Measurements from ENCODE around the gene MED16. TPM values are rescaled to one million over a fixed set of nuclear protein-coding genes. Genes with fewer than 3 reads are reported as not detected.

MED16 gene
- total RNA-seq, 1 experiment from 2014 or later: 83.1 TPM

GRCh38 chr19:848386-848921, 44.5 kb downstream of the MED16 start:
- Histone ChIP-seq H4K91ac (ENCODE audit: insufficient read length, low read depth, low read length) (no peak overlapping the region), H3K79me1 (ENCODE audit: insufficient read depth, low read depth, low read length, poor library complexity, severe bottlenecking) (no peaks in the 10 kb centered on the region), H4K20me1 (ENCODE audit: control insufficient read depth, insufficient read depth, insufficient read length) (no peaks in the 10 kb centered on the region), H3K23ac (ENCODE audit: insufficient read length, low read depth, low read length) (no peak overlapping the region), H3T11ph (ENCODE audit: low read length) (no peak overlapping the region), H3K14ac (ENCODE audit: insufficient read depth, low read length) (no peak overlapping the region), H2BK12ac (ENCODE audit: insufficient read length, low read depth, low read length) (no peak overlapping the region), H3K4me2 (ENCODE audit: insufficient read depth, insufficient read length, low read length) (no peak overlapping the region), H3K9me3 (ENCODE audit: control insufficient read depth, low read depth, low read length) (no peaks in the 10 kb centered on the region), H3K27ac (ENCODE audit: insufficient read length, low read depth, low read length) (no peak overlapping the region), H3K23me2 (ENCODE audit: insufficient read length, low read depth, low read length, poor library complexity, severe bottlenecking) (no peaks in the 10 kb centered on the region), H2BK15ac (ENCODE audit: low read depth, low read length) (no peak overlapping the region), H4K8ac (replicated peaks; ENCODE audit: insufficient read length, low read depth, low read length) (no peak overlapping the region), H3K27me3 (ENCODE audit: insufficient read depth, low read length) (no peaks in the 10 kb centered on the region; the same call in 1 of the 2 replicates), H2BK20ac (ENCODE audit: low read depth, low read length, poor library complexity, severe bottlenecking) (no peak overlapping the region), H2AK5ac (ENCODE audit: insufficient read length, low read length) (no peak overlapping the region), H3K79me2 (ENCODE audit: insufficient read depth, low read length) (no peaks in the 10 kb centered on the region), H3K18ac (ENCODE audit: insufficient read length, low read depth, low read length) (no peak overlapping the region), H2BK5ac (ENCODE audit: insufficient read length, low read length) (no peak overlapping the region), H3K9ac (ENCODE audit: extremely low read depth, insufficient read length, low read length) (no peak overlapping the region), H4K5ac (ENCODE audit: insufficient read length, low read depth, low read length) (no peak overlapping the region), H3K56ac (ENCODE audit: insufficient read length, low read depth, low read length) (no peak overlapping the region), H2BK120ac (ENCODE audit: low read depth, low read length, poor library complexity, severe bottlenecking) (no peak overlapping the region), H3K4ac (ENCODE audit: low read depth, low read length) (no peak overlapping the region), H2AFZ (ENCODE audit: low read length) (no peak overlapping the region), H3K4me1 (ENCODE audit: insufficient read depth, low read length) (no peaks in the 10 kb centered on the region)
- Mint-ChIP-seq H3K4me3 (no peak overlapping the region), H3K36me3 (ENCODE audit: insufficient read depth in 1 of 3, low read depth in 3 of 3) (no peaks in the 10 kb centered on the region; a peak in 1 of 7 replicates), H3K27me3 (ENCODE audit: low read depth) (peaks cover 42% of the 10 kb centered on the region), H3K9me3 (no peaks in the 10 kb centered on the region; a peak in 1 of 5 replicates), H3K27ac (no peak overlapping the region), H3K4me1 (peaks cover 2 to 11% of the 10 kb centered on the region in 2 experiments; a peak in 2 of 4 replicates)
- no peak for DNase-seq
- no CpG with 5 or more reads among the region's 12 CpGs for WGBS (ENCODE audit: extremely low coverage, insufficient read length, low lambda C conversion rate)
- TF ChIP-seq CTCF (conservative IDR thresholded peaks at IDR 0.05): no peak

Data from H9 (cell line).